Heart right ventricle (tissue), 16 donors: Measurements from ENCODE around the gene PTPRN2. TPM values are rescaled to one million over a fixed set of nuclear protein-coding genes. Genes with fewer than 3 reads are reported as not detected.

Experiments used
- ATAC-seq, 8 donors: fragments of 200-7000 bp; cut with Tn5 transposase; one replicate each; pipeline ENCODE4 v1.9.1; 2020; ENCODE audit warnings: mild to moderate bottlenecking in 8 of 8, moderate library complexity in 8 of 8, moderate number of reproducible peaks in 1 of 8
- DNase-seq, 2 donors: peaks; one replicate each; pipeline ENCODE4 v3.0.0-alpha.2; 2020
- H3K27ac ChIP-seq, 10 donors: fragments of 200-600 bp; sonication (generic) in 2 of 10; one replicate each; pipeline versions ENCODE4 v1.5.0 to v1.8.0; 2020 to 2022; ENCODE audit warnings: mild to moderate bottlenecking in 3 of 10
- H3K27me3 ChIP-seq, 7 donors: fragments of 200-600 bp; one replicate each; pipeline ENCODE4 v1.8.0; 2021 to 2022; ENCODE audit warnings: mild to moderate bottlenecking in 2 of 7
- H3K36me3 ChIP-seq, 9 donors: fragments of 200-600 bp; sonication (generic) in 1 of 9; one replicate each; pipeline versions ENCODE4 v1.5.0 to v1.8.0; 2020 to 2022; ENCODE audit warnings: mild to moderate bottlenecking in 2 of 9
- H3K4me1 ChIP-seq, 9 donors: fragments of 200-600 bp; sonication (generic) in 1 of 9; one replicate each; pipeline versions ENCODE4 v1.5.0 to v1.8.0; 2020 to 2022; ENCODE audit warnings: mild to moderate bottlenecking in 4 of 9
- H3K4me3 ChIP-seq, 10 donors: fragments of 200-600 bp; sonication (generic) in 2 of 10; one replicate each; pipeline versions ENCODE4 v1.5.0 to v1.8.0; 2020 to 2022; ENCODE audit warnings: mild to moderate bottlenecking in 7 of 10, moderate library complexity in 2 of 10
- H3K9me3 ChIP-seq, 11 donors: fragments of 200-600 bp in 10 of 11; sonication (generic) in 2 of 11; one replicate each; pipeline versions ENCODE4 v1.5.0 to v1.8.0; 2013 to 2022; ENCODE audit warnings: mild to moderate bottlenecking in 2 of 11, control low read depth in 1 of 11, moderate library complexity in 1 of 11
- CTCF ChIP-seq, 9 donors: fragments of 200-600 bp; sonication (generic) in 2 of 9; IDR thresholded peaks; one replicate each; pipeline versions ENCODE4 v1.5.0 to v1.8.0; 2021 to 2022; ENCODE audit warnings: antibody characterized with exemption in 9 of 9, mild to moderate bottlenecking in 5 of 9, moderate library complexity in 1 of 9
- WGBS, 2 donors: extraction: QIAGEN DNeasy Blood & Tissue Kit; methylation state at CpG; one replicate each; pipeline ENCODE4 v1.1.7; 2013; ENCODE audit warnings: inconsistent platforms in 1 of 2; 5-methylcytosine and 5-hydroxymethylcytosine counted together
- intact Hi-C, 10 donors: fragments of 100-400 bp; cut with DNase I; formaldehyde crosslinking; loops; one replicate each; pipeline versions ENCODE4 v1.11.1 to v1.14.2; 2022
- polyA plus RNA-seq, 2 donors: library from polyadenylated mRNA; stranded (reverse); fragments of 200-250 nt; gene quantifications; one replicate each; pipeline ENCODE4 v1.2.3, GENCODE V29; 2013
- total RNA-seq, 10 donors: library from RNA; stranded (reverse); fragmentation: NEBNext Ultra II Directional in 3 of 10; extraction: Animal tissue kit (Norgen Biotek cat#: 25700) in 3 of 10; gene quantifications; one replicate each; pipeline versions ENCODE4 v1.2.1 to v1.2.4, GENCODE V29; 2021 to 2023
- donor health status: Arrhythmogenic right ventricular cardiomyopathy.
- donor health status: ischemic (EF 13 %, LVEDD 7.1; RV severe dilation, severe dysfunction).
- donor health status: healthy with polysubstance abuse.
- donor health status: DM: no; HTN: yes; CAD: no.
- donor health status: DM: no; HTN: no; CAD: no.
- donor health status: ischemic (EF 25% LVEDD 6.9; RV normal size, moderate dysfunction).
- donor health status: ischemic (EF 25% LVEDD 5.7; RV mildly dilated, moderate dysfunction).
- donor health status: healthy.
- donor health status: DM: yes; HTN: yes; CAD: no.
- donor health status: Ischemic cardiomyopathy.
- donor health status: ischemic (EF 35%, LVEDD 5.7; RV mildly dilated, moderate dysfunction).
- donor health status: nonischemic (EF 11% LVEDD 7.7; RV severe dilation, severe dysfunction).
- donor health status: DM: yes; HTN: yes; CAD: no.
- donor health status: PGD.
- donor health status: ischemic (EF 29% LVEDD 5.4; RV normal size, mild dysfunction).
- donor health status: nonischemic (EF 23%, LVEDD 6.1; RV moderate dilation, normal function).

Gene PTPRN2
- total and polyA plus RNA-seq, 12 donors = 0.82 to 1.8 (median 1.3) TPM

- Histone ChIP-seq H3K27me3 (peaks cover 0 to 61% (median 22%) of the 10 kb centered on the region in 7 donors), H3K9me3 (peaks cover 0 to 16% (median 0%) of the 10 kb centered on the region in 11 donors), H3K4me1 (no peaks in the 10 kb centered on the region), H3K27ac (no peak overlapping the region), H3K36me3 (no peaks in the 10 kb centered on the region), H3K4me3 (no peak overlapping the region)
- intact Hi-C loops = no loop called here
- no peak for TF ChIP-seq CTCF (IDR thresholded peaks at IDR 0.05)
- ATAC-seq (no peak), DNase-seq (no peak)
- 56 to 64% methylated on average over 21 of the region's 21 CpGs for WGBS, 2 donors
Measured at GRCh38 chr7:157515342-157516041, 1072.1 kb downstream of the PTPRN2 start.

GRCh38 chr7:157514746-157515145 lies 1072.9 kb downstream of the PTPRN2 start:
- no peaks in the 10 kb centered on the region for H3K36me3 ChIP-seq
- intact Hi-C loops = no loop called here
- H3K27me3 ChIP-seq = peaks cover 0 to 54% (median 22%) of the 10 kb centered on the region in 7 donors
- WGBS, 2 donors = 65 to 75% methylated on average over 6 of the region's 6 CpGs
- ATAC-seq (no peak), DNase-seq (no peak)
- TF ChIP-seq CTCF (IDR thresholded peaks at IDR 0.05) = no peak
- no peak overlapping the region for H3K27ac ChIP-seq
- peaks cover 0 to 16% (median 0%) of the 10 kb centered on the region in 11 donors for H3K9me3 ChIP-seq
- no peak overlapping the region for H3K4me3 ChIP-seq
- no peaks in the 10 kb centered on the region for H3K4me1 ChIP-seq

GRCh38 chr7:157514306-157514705 lies 1073.3 kb downstream of the PTPRN2 start:
- intact Hi-C loops = no loop called here
- Histone ChIP-seq H3K4me3 (no peak overlapping the region), H3K36me3 (no peaks in the 10 kb centered on the region), H3K4me1 (no peaks in the 10 kb centered on the region), H3K9me3 (peaks cover 0 to 16% (median 0%) of the 10 kb centered on the region in 11 donors), H3K27ac (no peak overlapping the region), H3K27me3 (peaks cover 0 to 50% (median 22%) of the 10 kb centered on the region in 7 donors)
- ATAC-seq (no peak), DNase-seq (no peak)
- no peak for TF ChIP-seq CTCF (IDR thresholded peaks at IDR 0.05)
- WGBS, 2 donors = 68 to 70% methylated on average over 11 of the region's 11 CpGs

- no peak for DNase-seq
- 89 to 91% methylated on average over 16 of the region's 16 CpGs for WGBS, 2 donors
- H3K4me3 ChIP-seq = no peak overlapping the region
- intact Hi-C loops = no loop called here
- no peaks in the 10 kb centered on the region for H3K36me3 ChIP-seq
- no peak for ATAC-seq
- H3K27ac ChIP-seq = no peak overlapping the region
- no peaks in the 10 kb centered on the region for H3K4me1 ChIP-seq
- TF ChIP-seq CTCF (IDR thresholded peaks at IDR 0.05) = no peak
- H3K9me3 ChIP-seq = peaks cover 0 to 16% (median 0%) of the 10 kb centered on the region in 11 donors
- peaks cover 0 to 44% (median 22%) of the 10 kb centered on the region in 7 donors for H3K27me3 ChIP-seq
Measured at GRCh38 chr7:157513682-157514081, 1073.9 kb downstream of the PTPRN2 start.
